ENCODE data around the gene HSD11B1L. TPM values are rescaled to one million over a fixed set of nuclear protein-coding genes. Genes with fewer than 3 reads are reported as not detected.

The HSD11B1L gene
- total RNA-seq, 1 experiment from 2014 or later, result 6.0 TPM

GRCh38 chr19:5711025-5711424 is 30.2 kb downstream of the HSD11B1L start:
- POLR2A ChIA-PET, result no interaction called here
- no peaks in the 10 kb centered on the region for H3K4me1 ChIP-seq (ENCODE audit: control insufficient read depth in 1 of 2, insufficient read depth in 2 of 2, low read length in 2 of 2)
- H3K79me2 ChIP-seq (ENCODE audit: insufficient read depth, low read length), result peaks cover 49% of the 10 kb centered on the region
- ATAC-seq, result no peak
- TF ChIP-seq SRF (IDR thresholded peaks at IDR 0.05; ENCODE audit: low read depth), result no peak
- no peak for TF ChIP-seq SP1 (IDR thresholded peaks at IDR 0.05; ENCODE audit: low read depth)
- no peak for TF ChIP-seq REST (IDR thresholded peaks at IDR 0.05; ENCODE audit: low read depth)
- no peak for TF ChIP-seq CEBPB (IDR thresholded peaks at IDR 0.05; ENCODE audit: low read depth)
- H3K4me3 ChIP-seq (replicated peaks in 1 of 2; ENCODE audit: low read depth in 1 of 2, low read length in 2 of 2), result no peak overlapping the region
- no peak overlapping the region for H3K4me2 ChIP-seq (ENCODE audit: low read length)
- no peak overlapping the region for H2AFZ ChIP-seq (ENCODE audit: low read depth, low read length, poor library complexity, severe bottlenecking)
- no peak for DNase-seq (ENCODE audit: low read depth, low spot score)
- no peaks in the 10 kb centered on the region for H3K9me3 ChIP-seq (ENCODE audit: control insufficient read depth in 1 of 2, insufficient read depth in 1 of 2, low read depth in 1 of 2, low read length in 2 of 2)
- BruUV-seq (replicated peaks), result no TSS peak
- H3K27ac ChIP-seq (ENCODE audit: low read depth, low read length), result no peak overlapping the region
- intact Hi-C loops (cut with micrococcal nuclease), result no loop called here
- H3K9me2 ChIP-seq (ENCODE audit: insufficient read depth), result no peaks in the 10 kb centered on the region
- CTCF ChIA-PET, result no interaction called here
- 0 out of 2 replicates have a peak, but pooled peaks cover 2% of the 10 kb centered on the region for H4K20me1 ChIP-seq (ENCODE audit: insufficient read depth)
- no peak overlapping the region for H3K9ac ChIP-seq (ENCODE audit: low read length)
- RAD21 ChIA-PET (ENCODE audit: low non-redundant PET in 1 of 2, low total read pairs in 2 of 2, uncharacterized antibody in 2 of 2, unreplicated experiment in 2 of 2), result no interaction called here
- no peaks in the 10 kb centered on the region for H3K27me3 ChIP-seq (ENCODE audit: insufficient read depth, low read length)
- peaks cover 43 to 55% of the 10 kb centered on the region in 2 experiments; a peak in 3 of 4 replicates for H3K36me3 ChIP-seq (ENCODE audit: control insufficient read depth in 1 of 2, insufficient read depth in 2 of 2, low read length in 2 of 2)

GRCh38 chr19:5711713-5712161 is 30.9 kb downstream of the HSD11B1L start:
- Histone ChIP-seq H3K27me3 (ENCODE audit: insufficient read depth, low read length) (no peaks in the 10 kb centered on the region), H3K79me2 (ENCODE audit: insufficient read depth, low read length) (peaks cover 56% of the 10 kb centered on the region), H3K9me2 (ENCODE audit: insufficient read depth) (no peaks in the 10 kb centered on the region), H3K36me3 (ENCODE audit: control insufficient read depth in 1 of 2, insufficient read depth in 2 of 2, low read length in 2 of 2) (peaks cover 42 to 50% of the 10 kb centered on the region in 2 experiments; a peak in 3 of 4 replicates), H3K27ac (ENCODE audit: low read depth, low read length) (no peak overlapping the region), H2AFZ (ENCODE audit: low read depth, low read length, poor library complexity, severe bottlenecking) (no peak overlapping the region), H3K4me1 (ENCODE audit: control insufficient read depth in 1 of 2, insufficient read depth in 2 of 2, low read length in 2 of 2) (no peaks in the 10 kb centered on the region), H4K20me1 (ENCODE audit: insufficient read depth) (0 out of 2 replicates have a peak, but pooled peaks cover 2% of the 10 kb centered on the region), H3K9ac (ENCODE audit: low read length) (no peak overlapping the region), H3K4me2 (ENCODE audit: low read length) (no peak overlapping the region), H3K9me3 (ENCODE audit: control insufficient read depth in 1 of 2, insufficient read depth in 1 of 2, low read depth in 1 of 2, low read length in 2 of 2) (no peaks in the 10 kb centered on the region), H3K4me3 (replicated peaks in 1 of 2; ENCODE audit: low read depth in 1 of 2, low read length in 2 of 2) (no peak overlapping the region)
- ChIA-PET CTCF (interaction anchor here (1.2 kb wide), 1 partner anchor 22 kb away, joined by 4 read pairs; no protein-coding TSS in a partner anchor), POLR2A (interaction anchor here (1.0 kb wide), 1 partner anchor 12 kb away, joined by 3 read pairs; no protein-coding TSS in a partner anchor), RAD21 (ENCODE audit: low non-redundant PET in 1 of 2, low total read pairs in 2 of 2, uncharacterized antibody in 2 of 2, unreplicated experiment in 2 of 2) (no interaction called here)
- TF ChIP-seq SIN3A (IDR thresholded peaks at IDR 0.05; ENCODE audit: low read depth), result no peak
- TF ChIP-seq POLR2AphosphoS5 (IDR thresholded peaks at IDR 0.05; ENCODE audit: low read depth, low read length), result 0 out of 2 replicates have a peak, but pooled peaks have one; percentile 1
- TF ChIP-seq ZFX (IDR thresholded peaks at IDR 0.05), result no peak
- intact Hi-C loops (cut with micrococcal nuclease), result no loop called here
- no TSS peak for BruUV-seq (replicated peaks)
- no peak for ATAC-seq
- no peak for DNase-seq (ENCODE audit: low read depth, low spot score)
